Measurements from ENCODE around the gene TCEANC.
A peak's percentile ranks its signal among the peaks of the same experiment; 100 is the strongest.
"Not testable (repeated sequence)": the region's sequence is repeated elsewhere in the genome, so short reads cannot be mapped to it uniquely, and the experiment has no call there.

TCEANC gene, protein sequence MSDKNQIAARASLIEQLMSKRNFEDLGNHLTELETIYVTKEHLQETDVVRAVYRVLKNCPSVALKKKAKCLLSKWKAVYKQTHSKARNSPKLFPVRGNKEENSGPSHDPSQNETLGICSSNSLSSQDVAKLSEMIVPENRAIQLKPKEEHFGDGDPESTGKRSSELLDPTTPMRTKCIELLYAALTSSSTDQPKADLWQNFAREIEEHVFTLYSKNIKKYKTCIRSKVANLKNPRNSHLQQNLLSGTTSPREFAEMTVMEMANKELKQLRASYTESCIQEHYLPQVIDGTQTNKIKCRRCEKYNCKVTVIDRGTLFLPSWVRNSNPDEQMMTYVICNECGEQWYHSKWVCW

DNA sequence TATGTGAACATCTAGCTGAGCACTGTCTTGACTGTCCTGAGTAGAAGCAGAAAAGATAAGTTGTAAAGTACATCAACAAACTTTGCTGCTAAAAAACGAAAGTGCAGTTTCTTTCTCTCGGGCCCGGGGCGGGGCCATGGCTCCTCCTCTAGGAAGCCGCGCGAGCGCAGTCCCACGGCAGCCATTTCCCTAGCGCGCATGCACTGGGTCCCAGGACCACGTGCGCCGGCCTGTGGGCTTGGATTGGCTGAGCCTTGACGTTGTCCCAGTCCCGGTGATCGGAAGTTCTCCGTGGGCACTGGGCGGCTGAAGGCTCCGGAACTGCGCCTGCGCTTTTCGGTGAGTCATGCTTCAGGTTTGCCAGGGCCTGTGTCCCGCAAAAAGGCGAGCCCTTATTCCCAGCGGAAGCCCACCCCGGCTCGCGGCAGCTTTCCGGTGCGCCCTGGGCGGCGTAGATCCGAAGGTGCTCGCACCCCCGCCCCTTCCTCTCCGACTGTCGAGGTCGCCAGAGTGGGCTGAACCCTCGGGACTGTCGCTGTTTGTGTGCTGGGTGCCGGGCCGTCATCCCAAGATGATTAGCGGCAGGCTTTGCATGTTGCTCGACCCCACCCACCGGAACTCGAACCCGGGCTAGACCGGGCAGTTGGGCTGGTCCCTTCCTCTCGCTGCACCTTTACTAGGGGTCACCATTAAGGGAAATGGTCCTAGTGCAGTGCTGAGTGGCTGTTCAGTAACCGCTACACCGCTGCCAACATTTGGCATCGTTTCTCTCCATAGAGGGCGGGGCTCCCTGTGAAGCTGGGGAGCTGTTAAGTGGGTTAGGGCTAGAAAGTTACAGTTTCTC is at the start of gene TCEANC:
TCEANC (plus strand) TSS at position 292 of the 844 bp plus-strand sequence. CDS start 9,368 bp downstream, outside the sequence.
- Histone ChIP-seq H3K4me1 (ENCODE audit: insufficient read depth, low read length) (peaks cover 5% of the 10 kb centered on the region), H3K4me3 (ENCODE audit: low read depth in 1 of 2, low read length in 2 of 2) (peak within 1 kb of the TSS; percentile 51 to 58), H3K27me3 (ENCODE audit: control insufficient read depth in 1 of 2, insufficient read depth in 2 of 2, low read length in 2 of 2) (no peaks in the 10 kb centered on the region), H3K9ac (ENCODE audit: low read length) (peak within 1 kb of the TSS; percentile 44), H3K36me3 (ENCODE audit: insufficient read depth, low read length) (no peaks in the 10 kb centered on the region), H3K9me3 (ENCODE audit: low read length) (no peaks in the 10 kb centered on the region), H3K27ac (ENCODE audit: low read depth, low read length) (peak within 1 kb of the TSS; percentile 86)

DNA sequence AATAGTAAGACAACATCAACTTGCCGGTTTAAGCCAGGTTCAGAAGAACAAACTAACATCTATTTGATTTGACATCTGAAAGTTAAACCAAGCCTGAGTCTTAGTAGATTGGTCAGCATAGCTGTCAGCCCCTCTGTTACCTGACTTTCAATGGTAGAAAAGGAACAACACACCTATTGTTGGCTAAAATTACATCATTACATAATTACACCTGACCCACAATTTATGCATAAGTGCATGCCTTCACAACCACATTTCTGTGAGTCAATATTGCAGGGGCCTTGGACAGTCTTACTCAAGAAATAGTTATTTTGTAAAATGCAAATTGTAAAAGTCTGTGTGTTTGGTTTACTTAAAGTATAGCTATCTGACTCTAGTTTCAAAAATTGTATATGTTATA is 47.3 kb upstream of the TCEANC start:
- H3K27me3 ChIP-seq (ENCODE audit: control insufficient read depth in 1 of 2, insufficient read depth in 2 of 2, low read length in 2 of 2) = peaks cover 0 to 4% of the 10 kb centered on the region in 2 donors

DNA sequence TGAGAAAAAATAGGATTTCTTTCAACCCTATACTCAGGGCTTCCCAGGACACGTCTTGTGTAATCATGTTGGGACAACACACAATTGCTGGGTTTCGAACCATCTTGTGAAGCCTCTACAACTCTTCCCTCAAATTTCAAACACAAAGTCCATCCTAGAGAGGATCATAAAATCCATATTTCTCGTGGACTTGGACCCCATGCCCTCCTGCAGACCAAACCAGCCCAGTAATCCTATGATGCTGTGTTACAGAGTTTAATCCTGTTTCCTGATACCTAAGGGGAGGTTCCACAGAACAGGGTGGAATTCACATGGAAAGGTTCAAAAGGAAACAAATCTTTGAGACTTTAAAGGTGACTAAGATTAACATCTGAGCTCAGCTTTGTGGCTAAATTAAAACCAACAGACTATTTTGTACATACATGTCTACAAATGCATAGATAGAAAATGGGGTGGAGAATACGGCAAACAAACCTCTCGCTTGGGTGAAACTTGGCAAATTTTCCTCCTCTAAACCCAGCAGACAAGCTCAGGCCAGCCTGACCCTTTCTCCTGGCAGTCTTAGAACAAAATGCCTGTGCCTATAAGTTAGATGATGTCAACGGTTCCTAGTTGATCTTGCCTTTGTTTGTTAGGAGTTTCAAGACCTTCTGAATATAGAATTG is 45.5 kb upstream of the TCEANC start:
- no peaks in the 10 kb centered on the region for H3K36me3 ChIP-seq (ENCODE audit: insufficient read depth, low read length)
- no peak overlapping the region for H3K4me3 ChIP-seq (ENCODE audit: low read depth in 1 of 2, low read length in 2 of 2)
- no peak overlapping the region for H3K9ac ChIP-seq (ENCODE audit: low read length)

More for the DNA sequence above, 47.3 kb upstream of the TCEANC start:
- Histone ChIP-seq H3K27ac (ENCODE audit: low read depth, low read length) (no peak overlapping the region), H3K36me3 (ENCODE audit: insufficient read depth, low read length) (no peaks in the 10 kb centered on the region), H3K4me3 (ENCODE audit: low read depth in 1 of 2, low read length in 2 of 2) (no peak overlapping the region), H3K9me3 (ENCODE audit: low read length) (no peaks in the 10 kb centered on the region), H3K4me1 (ENCODE audit: insufficient read depth, low read length) (no peaks in the 10 kb centered on the region), H3K9ac (ENCODE audit: low read length) (no peak overlapping the region)

DNA sequence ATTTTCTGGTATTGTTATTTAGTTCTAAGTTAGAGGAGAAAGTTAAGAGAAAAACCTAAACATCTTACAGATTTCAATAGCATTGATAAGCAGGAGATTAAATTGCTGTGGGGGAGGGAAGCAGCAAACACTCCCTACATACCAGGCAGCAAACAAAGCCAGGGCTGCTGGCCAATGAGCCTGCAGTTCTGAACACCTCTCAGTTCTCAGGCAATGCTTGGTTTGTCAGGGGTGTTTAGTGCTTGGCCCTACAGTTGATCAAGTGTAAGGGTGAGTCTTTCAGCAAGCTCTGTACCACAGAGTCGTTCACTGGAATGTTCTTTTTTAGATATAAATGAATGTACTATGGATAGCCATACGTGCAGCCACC is 45.0 kb upstream of the TCEANC start:
- Histone ChIP-seq H3K4me1 (ENCODE audit: insufficient read depth, low read length) (no peaks in the 10 kb centered on the region), H3K9ac (ENCODE audit: low read length) (no peak overlapping the region), H3K27ac (ENCODE audit: low read depth, low read length) (no peak overlapping the region), H3K27me3 (ENCODE audit: control insufficient read depth in 1 of 2, insufficient read depth in 2 of 2, low read length in 2 of 2) (peaks cover 0 to 4% of the 10 kb centered on the region in 2 donors), H3K4me3 (ENCODE audit: low read depth in 1 of 2, low read length in 2 of 2) (no peak overlapping the region), H3K36me3 (ENCODE audit: insufficient read depth, low read length) (no peaks in the 10 kb centered on the region), H3K9me3 (ENCODE audit: low read length) (no peaks in the 10 kb centered on the region)

More for the DNA sequence above, 45.5 kb upstream of the TCEANC start:
- Histone ChIP-seq H3K27me3 (ENCODE audit: control insufficient read depth in 1 of 2, insufficient read depth in 2 of 2, low read length in 2 of 2) (peaks cover 0 to 4% of the 10 kb centered on the region in 2 donors), H3K9me3 (ENCODE audit: low read length) (no peaks in the 10 kb centered on the region), H3K27ac (ENCODE audit: low read depth, low read length) (no peak overlapping the region), H3K4me1 (ENCODE audit: insufficient read depth, low read length) (no peaks in the 10 kb centered on the region)

DNA sequence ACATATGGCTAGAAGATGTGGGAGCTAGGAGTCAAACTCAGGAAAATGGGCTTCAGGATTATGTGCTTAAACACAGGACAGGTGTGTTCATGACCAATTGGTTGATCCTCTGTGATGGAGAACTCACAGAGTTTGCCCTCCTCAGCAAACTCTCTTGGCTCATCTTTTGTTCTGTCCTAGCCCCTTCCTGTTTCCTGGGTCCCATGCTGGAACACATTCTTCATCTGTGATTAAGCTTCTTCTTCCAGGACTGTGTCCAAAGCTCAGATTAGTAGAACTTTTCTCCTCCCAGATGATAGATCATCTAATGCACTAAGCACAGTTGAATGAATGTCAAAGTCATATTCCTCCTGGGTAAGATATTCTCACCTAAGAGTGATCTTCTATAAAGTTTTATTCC is 38.8 kb upstream of the TCEANC start:
- H3K9ac ChIP-seq (ENCODE audit: low read length) = no peak overlapping the region
- no peaks in the 10 kb centered on the region for H3K4me1 ChIP-seq (ENCODE audit: insufficient read depth, low read length)
- no peaks in the 10 kb centered on the region for H3K9me3 ChIP-seq (ENCODE audit: low read length)
- H3K4me3 ChIP-seq (ENCODE audit: low read depth in 1 of 2, low read length in 2 of 2) = no peak overlapping the region
- H3K36me3 ChIP-seq (ENCODE audit: insufficient read depth, low read length) = no peaks in the 10 kb centered on the region
- H3K27ac ChIP-seq (ENCODE audit: low read depth, low read length) = no peak overlapping the region
- H3K27me3 ChIP-seq (ENCODE audit: control insufficient read depth in 1 of 2, insufficient read depth in 2 of 2, low read length in 2 of 2) = peaks cover 0 to 4% of the 10 kb centered on the region in 2 donors

DNA sequence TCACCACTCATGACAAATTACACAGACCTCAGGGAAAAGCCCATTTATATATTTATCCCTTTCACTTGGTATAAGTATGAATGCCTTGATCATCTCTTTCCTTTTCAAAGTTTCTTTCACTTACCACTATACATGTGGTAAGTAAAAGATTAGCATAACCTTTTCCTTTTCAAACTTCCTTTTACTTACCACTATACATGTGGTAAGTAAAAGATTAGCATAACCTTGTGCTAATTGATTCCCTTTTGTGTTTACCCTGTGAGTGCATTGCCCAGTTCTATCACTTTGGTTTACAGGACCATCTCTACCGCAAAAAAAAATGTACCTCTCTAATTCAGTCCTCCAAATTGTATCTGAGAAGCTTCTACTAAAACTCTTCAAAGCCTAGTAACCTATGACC is 32.7 kb upstream of the TCEANC start:
- no peaks in the 10 kb centered on the region for H3K36me3 ChIP-seq (ENCODE audit: insufficient read depth, low read length)
- H3K27me3 ChIP-seq (ENCODE audit: control insufficient read depth in 1 of 2, insufficient read depth in 2 of 2, low read length in 2 of 2) = no peaks in the 10 kb centered on the region
- no peak overlapping the region for H3K27ac ChIP-seq (ENCODE audit: low read depth, low read length)
- no peaks in the 10 kb centered on the region for H3K9me3 ChIP-seq (ENCODE audit: low read length)
- H3K9ac ChIP-seq (ENCODE audit: low read length) = no peak overlapping the region
- no peaks in the 10 kb centered on the region for H3K4me1 ChIP-seq (ENCODE audit: insufficient read depth, low read length)
- H3K4me3 ChIP-seq (ENCODE audit: low read depth in 1 of 2, low read length in 2 of 2) = no peak overlapping the region

DNA sequence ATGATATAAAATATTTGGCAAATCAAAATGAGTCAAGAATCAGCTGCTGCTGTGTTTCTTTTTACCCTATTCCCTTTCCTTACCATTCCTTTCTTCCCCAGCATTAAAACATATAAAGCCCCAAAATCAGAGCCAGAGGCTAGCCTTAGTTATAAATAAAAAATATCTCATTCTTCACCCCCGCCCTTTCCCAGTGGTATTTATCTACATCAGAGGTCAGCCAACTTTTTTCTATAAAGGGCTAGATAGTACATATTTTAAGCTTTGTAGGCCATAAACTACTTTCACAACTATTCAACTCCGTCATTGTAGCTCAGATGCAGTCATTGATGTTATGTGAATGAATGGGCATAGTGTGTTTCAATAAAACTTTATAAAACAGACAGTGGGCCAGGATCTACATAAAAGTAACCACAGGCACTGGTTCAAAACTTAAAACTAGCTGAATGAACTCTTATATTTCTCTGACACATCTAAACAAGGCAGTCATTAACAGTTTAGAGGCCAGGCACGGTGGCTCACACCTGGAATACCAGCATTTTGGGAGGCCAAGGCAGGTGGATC is 30.5 kb upstream of the TCEANC start:
- H3K36me3 ChIP-seq (ENCODE audit: insufficient read depth, low read length) = no peaks in the 10 kb centered on the region
- H3K4me1 ChIP-seq (ENCODE audit: insufficient read depth, low read length) = no peaks in the 10 kb centered on the region
- H3K9ac ChIP-seq (ENCODE audit: low read length) = no peak overlapping the region
- H3K4me3 ChIP-seq (ENCODE audit: low read depth in 1 of 2, low read length in 2 of 2) = no peak overlapping the region
- H3K27ac ChIP-seq (ENCODE audit: low read depth, low read length) = no peak overlapping the region
- no peaks in the 10 kb centered on the region for H3K9me3 ChIP-seq (ENCODE audit: low read length)
- no peaks in the 10 kb centered on the region for H3K27me3 ChIP-seq (ENCODE audit: control insufficient read depth in 1 of 2, insufficient read depth in 2 of 2, low read length in 2 of 2)

DNA sequence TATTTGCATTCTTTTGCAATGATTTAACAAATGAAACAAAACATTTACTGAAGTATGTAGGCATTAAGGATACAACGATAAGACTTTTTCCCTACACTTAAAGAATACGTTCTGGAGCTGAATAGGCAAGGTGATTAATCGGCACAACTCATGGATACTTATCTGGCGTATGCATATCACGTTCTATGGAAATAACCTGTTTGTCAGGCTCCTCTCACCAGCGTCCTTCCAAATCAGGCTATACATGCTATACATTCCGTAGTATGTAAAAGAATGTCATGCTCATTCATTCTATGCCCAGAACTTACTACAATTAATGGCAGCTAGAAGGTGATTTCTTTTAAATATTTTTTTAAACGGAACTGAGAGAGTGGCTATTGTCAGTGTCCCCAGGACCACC is 25.6 kb upstream of the TCEANC start:
- H3K4me3 ChIP-seq (ENCODE audit: low read depth in 1 of 2, low read length in 2 of 2) = no peak overlapping the region
- peaks cover 9% of the 10 kb centered on the region for H3K9me3 ChIP-seq (ENCODE audit: low read length)
- no peak overlapping the region for H3K27ac ChIP-seq (ENCODE audit: low read depth, low read length)
- no peaks in the 10 kb centered on the region for H3K27me3 ChIP-seq (ENCODE audit: control insufficient read depth in 1 of 2, insufficient read depth in 2 of 2, low read length in 2 of 2)
- no peak overlapping the region for H3K9ac ChIP-seq (ENCODE audit: low read length)
- H3K4me1 ChIP-seq (ENCODE audit: insufficient read depth, low read length) = no peaks in the 10 kb centered on the region
- no peaks in the 10 kb centered on the region for H3K36me3 ChIP-seq (ENCODE audit: insufficient read depth, low read length)

DNA sequence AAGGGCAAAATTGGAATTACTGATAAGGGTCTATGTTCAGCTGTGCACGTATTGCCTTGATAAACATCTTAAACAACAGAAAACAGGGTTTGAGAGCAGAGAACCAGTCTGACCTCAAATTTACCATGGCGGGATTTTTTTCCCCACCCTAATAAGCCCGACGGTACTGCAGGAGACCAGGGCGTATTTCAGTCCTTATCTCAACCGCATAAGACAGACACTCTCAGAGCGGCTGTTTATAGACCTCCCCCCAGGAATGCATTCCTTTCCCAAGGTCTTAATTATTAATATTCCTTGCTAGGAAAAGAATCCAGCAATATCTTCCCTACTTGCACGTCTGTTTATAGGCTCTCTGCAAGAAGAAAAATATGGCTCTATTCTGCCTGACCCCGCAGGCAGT is 15.7 kb upstream of the TCEANC start:
- H3K36me3 ChIP-seq (ENCODE audit: insufficient read depth, low read length); H3K27ac ChIP-seq (ENCODE audit: low read depth, low read length): not testable (repeated sequence)

DNA sequence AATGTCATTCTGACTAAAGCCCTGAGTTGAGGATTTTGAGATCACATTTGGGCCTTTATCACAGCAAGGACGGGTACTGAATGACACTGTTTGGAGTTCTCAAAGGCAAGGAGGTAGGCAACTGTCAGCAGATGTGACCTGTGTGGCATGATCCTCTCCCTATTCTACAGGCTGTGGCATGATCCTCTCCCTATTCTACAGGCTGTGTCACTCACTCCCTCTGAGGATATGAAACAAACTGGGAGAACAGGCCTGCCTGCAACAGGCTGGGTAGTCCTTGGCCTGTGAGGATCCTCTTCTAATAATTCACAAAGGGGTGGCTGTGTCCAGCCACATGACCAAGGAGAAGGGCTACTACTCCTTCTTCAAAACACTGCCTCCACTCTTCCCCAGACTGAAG is 14.9 kb upstream of the TCEANC start:
- Histone ChIP-seq H3K36me3 (ENCODE audit: insufficient read depth, low read length) (no peaks in the 10 kb centered on the region), H3K9me3 (ENCODE audit: low read length) (no peaks in the 10 kb centered on the region), H3K27ac (ENCODE audit: low read depth, low read length) (no peak overlapping the region), H3K9ac (ENCODE audit: low read length) (no peak overlapping the region), H3K4me1 (ENCODE audit: insufficient read depth, low read length) (no peaks in the 10 kb centered on the region), H3K27me3 (ENCODE audit: control insufficient read depth in 1 of 2, insufficient read depth in 2 of 2, low read length in 2 of 2) (no peaks in the 10 kb centered on the region), H3K4me3 (ENCODE audit: low read depth in 1 of 2, low read length in 2 of 2) (no peak overlapping the region)

More for the DNA sequence above, 15.7 kb upstream of the TCEANC start:
- H3K4me3 ChIP-seq (ENCODE audit: low read depth in 1 of 2, low read length in 2 of 2); H3K9ac ChIP-seq (ENCODE audit: low read length); H3K27me3 ChIP-seq (ENCODE audit: control insufficient read depth in 1 of 2, insufficient read depth in 2 of 2, low read length in 2 of 2); H3K4me1 ChIP-seq (ENCODE audit: insufficient read depth, low read length); H3K9me3 ChIP-seq (ENCODE audit: low read length): not testable (repeated sequence)

DNA sequence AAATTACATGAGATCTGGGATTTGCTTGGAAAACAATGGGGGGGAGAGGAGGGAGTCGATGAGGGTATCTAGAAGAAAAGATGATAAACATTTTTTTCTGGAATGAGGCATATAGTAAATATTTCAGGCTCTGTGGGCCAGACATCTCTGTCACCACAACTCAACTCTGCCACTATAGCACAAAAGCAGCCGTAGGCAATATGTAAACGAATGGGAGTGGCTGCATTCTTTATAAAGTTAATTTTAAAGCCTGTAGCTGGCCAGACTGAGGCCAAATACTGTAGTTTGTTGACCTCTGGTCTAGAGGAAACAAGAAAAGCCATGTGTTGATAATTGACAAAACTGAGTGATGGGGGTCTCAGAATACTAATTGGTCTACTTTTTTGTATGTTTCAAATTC is 14.1 kb upstream of the TCEANC start:
- Histone ChIP-seq H3K36me3 (ENCODE audit: insufficient read depth, low read length) (no peaks in the 10 kb centered on the region), H3K27ac (ENCODE audit: low read depth, low read length) (no peak overlapping the region), H3K4me3 (ENCODE audit: low read depth in 1 of 2, low read length in 2 of 2) (no peak overlapping the region), H3K27me3 (ENCODE audit: control insufficient read depth in 1 of 2, insufficient read depth in 2 of 2, low read length in 2 of 2) (no peaks in the 10 kb centered on the region), H3K9me3 (ENCODE audit: low read length) (no peaks in the 10 kb centered on the region), H3K4me1 (ENCODE audit: insufficient read depth, low read length) (no peaks in the 10 kb centered on the region), H3K9ac (ENCODE audit: low read length) (no peak overlapping the region)
